Endothelial cell of umbilical vein (primary cell): ENCODE results near the gene LRP1. TPM values are rescaled to one million over a fixed set of nuclear protein-coding genes. Genes with fewer than 3 reads are reported as not detected.

Experiments
- BruUV-seq: library from RNA; stranded (reverse); fragments of 400-500 nt; replicated peaks from 2 replicates; lab custom pipeline; 2021; lab: Mats Ljungman, UMichigan
- CTCF ChIA-PET: fragments of 300-600, 350-600 bp; sonication (Branson Sonifier 250); formaldehyde crosslinking; loops from one replicate; lab custom pipeline; 2021; ENCODE audit warnings: antibody characterized with exemption, inconsistent platforms; lab: Charles Lee
- POLR2A ChIA-PET: fragments of 300-600, 350-600 bp; sonication (Branson Sonifier 250); formaldehyde crosslinking; loops from one replicate; lab custom pipeline; 2021; ENCODE audit warnings: antibody characterized with exemption, inconsistent platforms; lab: Charles Lee
- DNase-seq: peaks from one replicate; pipeline ENCODE4 v3.0.0-alpha.2; 2011; ENCODE audit warnings: low read depth, low spot score
- FAIRE-seq: peaks from 2 replicates; lab custom pipeline; 2011; peaks lifted over from hg19 to GRCh38; lab: Jason Lieb, UNC
- H2AFZ ChIP-seq: 2 replicates; pipeline ENCODE4 v1.6.0; 2012; ENCODE audit warnings: low read depth, low read length, control low read depth, inconsistent platforms
- H3K27ac ChIP-seq: 2 replicates; pipeline ENCODE4 v1.5.1; 2011; ENCODE audit warnings: low read depth, mild to moderate bottlenecking, control low read depth, low read length, moderate library complexity; ENCODE audit not compliant: insufficient read depth
- H3K27me3 ChIP-seq, 2 experiments: 2 replicates each; pipeline versions ENCODE4 v1.6.0 to v1.6.1; 2011; ENCODE audit warnings: low read length in 2 of 2, mixed read lengths in 1 of 2; ENCODE audit not compliant: control insufficient read depth in 2 of 2, insufficient read depth in 2 of 2
- H3K36me3 ChIP-seq, 2 experiments: 2 replicates in 1 of 2; 3 replicates in 1 of 2; pipeline ENCODE4 v1.5.1; 2011; ENCODE audit warnings: low read length in 2 of 2, mild to moderate bottlenecking in 1 of 2, moderate library complexity in 1 of 2; ENCODE audit not compliant: control insufficient read depth in 2 of 2, insufficient read depth in 2 of 2; ENCODE audit errors: extremely low read depth in 1 of 2
- H3K4me1 ChIP-seq: 3 replicates; pipeline ENCODE4 v1.5.1; 2011; ENCODE audit warnings: mild to moderate bottlenecking, low read length; ENCODE audit not compliant: control insufficient read depth, insufficient read depth; ENCODE audit errors: extremely low read depth
- H3K4me2 ChIP-seq: 2 replicates; pipeline ENCODE4 v1.6.1; 2011; ENCODE audit warnings: low read length, control low read depth, mixed read lengths; ENCODE audit not compliant: insufficient read depth
- H3K4me3 ChIP-seq, 3 experiments: fragments of 200-600 bp in 1 of 3; sonication (generic), shearing (Covaris generic) in 1 of 3; replicated peaks in 1 of 3; 2 replicates each; pipeline ENCODE4 v1.5.1; 2011 to 2016; ENCODE audit warnings: control low read depth in 3 of 3, low read length in 3 of 3, mild to moderate bottlenecking in 2 of 3, inconsistent platforms in 1 of 3, low read depth in 1 of 3, moderate library complexity in 1 of 3; ENCODE audit not compliant: insufficient read depth in 1 of 3
- H3K79me2 ChIP-seq: 2 replicates; pipeline ENCODE4 v1.6.0; 2012; ENCODE audit warnings: low read length, inconsistent platforms; ENCODE audit not compliant: control insufficient read depth, insufficient read depth
- H3K9ac ChIP-seq: replicated peaks from 2 replicates; pipeline ENCODE3; 2011; ENCODE audit warnings: low read length, control low read depth; ENCODE audit not compliant: insufficient read depth; ENCODE audit errors: extremely low read depth
- H3K9me1 ChIP-seq: replicated peaks from 3 replicates; pipeline ENCODE4 v1.6.0; 2011; ENCODE audit warnings: mild to moderate bottlenecking, low read length; ENCODE audit not compliant: control insufficient read depth, insufficient read depth; ENCODE audit errors: extremely low read depth
- H3K9me3 ChIP-seq: replicated peaks from 2 replicates; pipeline ENCODE4 v1.5.1; 2012; ENCODE audit warnings: low read length, inconsistent platforms; ENCODE audit not compliant: control insufficient read depth, insufficient read depth
- H4K20me1 ChIP-seq: replicated peaks from 2 replicates; pipeline ENCODE3; 2011; ENCODE audit warnings: mild to moderate bottlenecking, low read length; ENCODE audit not compliant: control insufficient read depth, insufficient read depth; ENCODE audit errors: extremely low read depth
- CTCF ChIP-seq, 2 donors: IDR thresholded peaks; 1 replicate in 1 of 2; 2 replicates in 1 of 2; pipeline ENCODE4 v1.5.1; 2011; ENCODE audit warnings: low read length in 2 of 2, mild to moderate bottlenecking in 2 of 2, moderate library complexity in 2 of 2, control low read depth in 1 of 2, inconsistent platforms in 1 of 2, low read depth in 1 of 2; ENCODE audit not compliant: insufficient read depth in 1 of 2; ENCODE audit errors: extremely low read depth in 1 of 2
- EZH2 ChIP-seq: IDR thresholded peaks from 2 replicates; pipeline ENCODE4 v1.6.1; 2012; ENCODE audit warnings: borderline replicate concordance, low read depth, mild to moderate bottlenecking, moderate library complexity, low read length, inconsistent platforms; ENCODE audit not compliant: severe bottlenecking
- FOS ChIP-seq: IDR thresholded peaks from 2 replicates; pipeline ENCODE4 v1.6.1; 2011; ENCODE audit warnings: mild to moderate bottlenecking, low read length, moderate library complexity, borderline replicate concordance; ENCODE audit not compliant: insufficient read depth
- GATA2 ChIP-seq: IDR thresholded peaks from 2 replicates; pipeline ENCODE4 v1.7.0; 2011; ENCODE audit warnings: low read depth, mild to moderate bottlenecking, moderate library complexity, mixed read lengths, low read length; ENCODE audit not compliant: insufficient read length, insufficient read depth
- JUN ChIP-seq: IDR thresholded peaks from 2 replicates; pipeline ENCODE4 v1.6.1; 2011; ENCODE audit warnings: borderline replicate concordance, low read depth; ENCODE audit not compliant: insufficient read length, insufficient read depth
- MAX ChIP-seq: IDR thresholded peaks from 2 replicates; pipeline ENCODE4 v1.6.1; 2011; ENCODE audit not compliant: insufficient read depth, insufficient read length
- MYC ChIP-seq: IDR thresholded peaks from one replicate; pipeline ENCODE4 v1.6.1; 2011; ENCODE audit warnings: mild to moderate bottlenecking, low read depth, low read length
- POLR2A ChIP-seq: IDR thresholded peaks from 2 replicates; pipeline ENCODE4 v1.6.1; 2012; ENCODE audit warnings: low read depth, mild to moderate bottlenecking, control low read depth, low read length
- POLR2AphosphoS5 ChIP-seq: IDR thresholded peaks from 2 replicates; pipeline ENCODE4 v1.6.1; 2012; ENCODE audit warnings: low read depth, mild to moderate bottlenecking, control low read depth, low read length, moderate library complexity; ENCODE audit not compliant: insufficient read depth
- dilution Hi-C: fragments of 300-500 bp; cut with MboI; formaldehyde crosslinking; loops from one replicate; pipeline ENCODE4 v1.15.0; 2019; ENCODE audit warnings: low sequenced_read_pairs; ENCODE audit not compliant: extremely low pct_ligation_motif_present
- intact Hi-C: fragments of 100-400 bp; cut with micrococcal nuclease; formaldehyde crosslinking; loops from one replicate; pipeline ENCODE4 v1.10.0; 2022
- polyA plus RNA-seq, 4 experiments: library from polyadenylated mRNA; depleted of rRNA in 3 of 4; stranded (reverse) in 3 of 4; unstranded in 1 of 4; fragments of >200 nt; gene quantifications; 2 replicates each; pipeline versions ENCODE4 v1.2.1 to v1.2.3, GENCODE V29; 2011 to 2012; ENCODE audit warnings: missing spikeins in 1 of 4
- total RNA-seq: library from RNA; stranded (reverse); gene quantifications from 2 replicates; pipeline ENCODE4 v1.2.3, GENCODE V29; 2021

LRP1 gene
- total and polyA plus RNA-seq, 2 donors (not counting 3 experiments of a cell fraction or from before 2014, with no cell fraction given) = 1.6 to 4.6 TPM

DNA sequence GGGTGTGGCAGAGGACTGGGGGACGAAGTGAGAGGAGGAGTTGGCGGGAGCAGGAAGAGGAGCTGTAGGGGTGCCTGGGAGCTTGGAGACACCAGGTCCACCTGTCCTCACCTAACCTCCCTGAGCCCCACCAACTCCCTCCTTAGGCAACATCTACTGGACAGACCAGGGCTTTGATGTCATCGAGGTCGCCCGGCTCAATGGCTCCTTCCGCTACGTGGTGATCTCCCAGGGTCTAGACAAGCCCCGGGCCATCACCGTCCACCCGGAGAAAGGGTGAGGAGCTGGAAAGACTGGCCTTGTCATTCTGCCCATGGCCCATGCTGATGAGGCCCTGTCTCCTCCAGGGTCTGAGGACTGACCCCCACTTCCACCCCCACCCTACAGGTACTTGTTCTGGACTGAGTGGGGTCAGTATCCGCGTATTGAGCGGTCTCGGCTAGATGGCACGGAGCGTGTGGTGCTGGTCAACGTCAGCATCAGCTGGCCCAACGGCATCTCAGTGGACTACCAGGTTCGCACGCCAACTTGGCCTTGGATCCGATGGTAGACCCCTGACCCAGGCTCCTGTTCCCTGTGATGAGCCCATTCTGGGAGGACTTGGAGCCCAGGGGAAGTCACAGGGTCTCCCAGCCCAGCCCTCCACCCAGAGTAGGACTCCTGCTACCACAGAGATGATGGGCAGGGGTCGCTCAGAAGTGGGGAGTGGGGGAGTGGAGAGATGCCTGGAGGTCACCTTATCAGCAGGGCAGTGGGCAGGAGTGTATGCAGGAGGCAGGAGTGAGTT is 55.8 kb downstream of the LRP1 start:
- dilution Hi-C loops = no loop called here
- H3K36me3 ChIP-seq = no peaks in the 10 kb centered on the region
- no peak overlapping the region for H3K4me2 ChIP-seq
- intact Hi-C loops = loop anchor here (1.0 kb wide), 3 partner anchors 60 to 176 kb away; no protein-coding TSS in a partner anchor
- H4K20me1 ChIP-seq = no peaks in the 10 kb centered on the region
- no peak for TF ChIP-seq EZH2
- no peak for TF ChIP-seq MAX
- TF ChIP-seq FOS = no peak
- H3K4me1 ChIP-seq = no peaks in the 10 kb centered on the region
- H2AFZ ChIP-seq = no peak overlapping the region
- no TSS peak for BruUV-seq
- FAIRE-seq (no peak), DNase-seq (no peak)
- CTCF ChIA-PET = interaction anchor here (1.4 to 10.3 kb wide), 8 partner anchors 12 to 115 kb away, joined by 4 to 164 read pairs (median 47); partner anchors contain the start of genes LRP1 and STAT6
- no peak overlapping the region for H3K4me3 ChIP-seq
- H3K9me1 ChIP-seq = no peaks in the 10 kb centered on the region
- H3K79me2 ChIP-seq = no peaks in the 10 kb centered on the region
- H3K9me3 ChIP-seq = no peaks in the 10 kb centered on the region
- H3K9ac ChIP-seq = no peak overlapping the region
- no peak overlapping the region for H3K27ac ChIP-seq
- H3K27me3 ChIP-seq = peaks cover 2 to 5% of the 10 kb centered on the region in 2 experiments
- POLR2A ChIA-PET = no interaction called here

- Histone ChIP-seq H3K36me3 (no peaks in the 10 kb centered on the region), H3K9me1 (no peaks in the 10 kb centered on the region), H3K4me1 (no peaks in the 10 kb centered on the region), H3K4me2 (no peak overlapping the region), H3K79me2 (no peaks in the 10 kb centered on the region), H4K20me1 (no peaks in the 10 kb centered on the region), H3K9me3 (no peaks in the 10 kb centered on the region), H3K27ac (no peak overlapping the region), H3K9ac (no peak overlapping the region), H3K27me3 (peaks cover 2 to 5% of the 10 kb centered on the region in 2 experiments), H3K4me3 (no peak overlapping the region), H2AFZ (no peak overlapping the region)
- BruUV-seq = no TSS peak
- dilution Hi-C loops = no loop called here
- ChIA-PET POLR2A (no interaction called here), CTCF (interaction anchor here (0.8 to 10.3 kb wide), 10 partner anchors 11 to 116 kb away, joined by 3 to 164 read pairs (median 6); partner anchors contain the start of genes LRP1 and NEMP1)
- no peak for TF ChIP-seq POLR2AphosphoS5
- no peak for TF ChIP-seq MYC
- no peak for TF ChIP-seq FOS
- no peak for TF ChIP-seq JUN
- no peak for TF ChIP-seq CTCF (IDR thresholded peaks at IDR 0.05; ENCODE audit: extremely low read depth in 1 of 2, insufficient read depth in 1 of 2, low read depth in 1 of 2, low read length in 2 of 2)
- no peak for TF ChIP-seq MAX
- TF ChIP-seq GATA2 = no peak
- TF ChIP-seq POLR2A = no peak
- no peak for TF ChIP-seq EZH2
- intact Hi-C loops = no loop called here
- no peak for FAIRE-seq
- no peak for DNase-seq
These were observed 57.1 kb downstream of the LRP1 start for GRCh38 chr12:57185403-57185802.
